Stimulated activated effector memory CD8-positive, alpha-beta T cell treated with anti-CD3 and anti-CD28 coated beads, Interleukin-12 subunit alpha, Interleukin-12 subunit beta, amount 100 ng/mL, for 72 hours (primary cell): Measurements from ENCODE around the gene HAS3.

Experiments
- ATAC-seq: fragments of 150-1000 bp; cut with Tn5 transposase; 2 replicates; pipeline ENCODE4 v1.10.0; 2021
- DNase-seq, 2 donors: peaks; one replicate each; pipeline ENCODE4 v3.0.0; 2021 to 2022; ENCODE audit warnings: low spot score in 2 of 2
- H3K27ac Mint-ChIP-seq: one replicate; pipeline ENCODE4 v1.8.0; 2022; ENCODE audit warnings: mild to moderate bottlenecking, mixed read lengths
- H3K36me3 Mint-ChIP-seq: one replicate; pipeline ENCODE4 v1.8.0; 2022; ENCODE audit warnings: mild to moderate bottlenecking, mixed read lengths
- H3K4me1 Mint-ChIP-seq: one replicate; pipeline ENCODE4 v1.8.0; 2022; ENCODE audit warnings: mixed read lengths
- H3K4me3 Mint-ChIP-seq: one replicate; pipeline ENCODE4 v1.8.0; 2022; ENCODE audit warnings: mild to moderate bottlenecking, mixed read lengths
- H3K9me3 Mint-ChIP-seq: one replicate; pipeline ENCODE4 v1.8.0; 2022; ENCODE audit warnings: mixed read lengths

Gene HAS3

GRCh38 chr16:69083306-69083941 is 22.0 kb upstream of the HAS3 start:
- ATAC-seq (no peak), DNase-seq (no peak)
- peaks cover 4% of the 10 kb centered on the region for H3K4me1 Mint-ChIP-seq
- H3K9me3 Mint-ChIP-seq = no peaks in the 10 kb centered on the region
- no peak overlapping the region for H3K4me3 Mint-ChIP-seq
- no peak overlapping the region for H3K27ac Mint-ChIP-seq
- H3K36me3 Mint-ChIP-seq = peaks cover 10% of the 10 kb centered on the region

DNA sequence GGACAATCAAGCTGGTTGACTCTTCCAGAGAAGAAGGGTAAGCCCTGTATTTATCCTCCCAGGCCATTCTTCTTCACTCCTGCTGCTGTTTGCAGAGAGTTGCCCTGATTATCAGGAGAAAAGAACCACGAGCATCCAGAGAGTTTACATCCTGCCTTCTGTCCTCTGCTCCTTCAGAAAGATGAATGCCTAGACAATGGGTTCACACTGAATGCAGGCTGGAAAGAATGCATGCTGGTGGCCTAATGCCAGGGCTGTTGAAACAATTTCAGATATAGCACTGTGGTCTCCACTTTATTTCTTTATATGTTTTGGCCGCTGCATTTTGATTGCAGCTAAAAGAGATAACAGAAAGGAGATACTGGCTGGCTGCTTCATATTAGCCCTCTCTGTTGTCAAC is 21.2 kb upstream of the HAS3 start:
- H3K4me3 Mint-ChIP-seq = no peak overlapping the region
- DNase-seq (no peak), ATAC-seq (no peak)
- H3K36me3 Mint-ChIP-seq = peaks cover 10% of the 10 kb centered on the region
- peaks cover 12% of the 10 kb centered on the region for H3K4me1 Mint-ChIP-seq
- no peak overlapping the region for H3K27ac Mint-ChIP-seq
- no peaks in the 10 kb centered on the region for H3K9me3 Mint-ChIP-seq

GRCh38 chr16:69085032-69085695 is 20.3 kb upstream of the HAS3 start:
- Mint-ChIP-seq H3K36me3 (peaks cover 10% of the 10 kb centered on the region), H3K27ac (no peak overlapping the region), H3K4me3 (no peak overlapping the region), H3K4me1 (peaks cover 17% of the 10 kb centered on the region), H3K9me3 (no peaks in the 10 kb centered on the region)
- DNase-seq = no peak
- no peak for ATAC-seq

- no peaks in the 10 kb centered on the region for H3K9me3 Mint-ChIP-seq
- no peak for ATAC-seq
- peaks cover 10% of the 10 kb centered on the region for H3K36me3 Mint-ChIP-seq
- peak overlapping the region; percentile 78 for H3K27ac Mint-ChIP-seq
- DNase-seq = no peak
- peaks cover 17% of the 10 kb centered on the region for H3K4me1 Mint-ChIP-seq
- no peak overlapping the region for H3K4me3 Mint-ChIP-seq
Observed at GRCh38 chr16:69087161-69087581, 18.3 kb upstream of the HAS3 start.

GRCh38 chr16:69088684-69089083 is 16.8 kb upstream of the HAS3 start:
- no peak for DNase-seq
- H3K27ac Mint-ChIP-seq = no peak overlapping the region
- no peak for ATAC-seq
- H3K4me3 Mint-ChIP-seq = no peak overlapping the region
- peaks cover 17% of the 10 kb centered on the region for H3K4me1 Mint-ChIP-seq
- H3K36me3 Mint-ChIP-seq = peaks cover 10% of the 10 kb centered on the region
- no peaks in the 10 kb centered on the region for H3K9me3 Mint-ChIP-seq

GRCh38 chr16:69089091-69089910 is 16.2 kb upstream of the HAS3 start:
- H3K27ac Mint-ChIP-seq = peak overlapping the region; percentile 24
- H3K4me3 Mint-ChIP-seq = no peak overlapping the region
- H3K4me1 Mint-ChIP-seq = peaks cover 17% of the 10 kb centered on the region
- H3K9me3 Mint-ChIP-seq = no peaks in the 10 kb centered on the region
- DNase-seq = peak in 1 of 2 donors; percentile 64
- peak; percentile 93 for ATAC-seq
- peaks cover 10% of the 10 kb centered on the region for H3K36me3 Mint-ChIP-seq

DNA sequence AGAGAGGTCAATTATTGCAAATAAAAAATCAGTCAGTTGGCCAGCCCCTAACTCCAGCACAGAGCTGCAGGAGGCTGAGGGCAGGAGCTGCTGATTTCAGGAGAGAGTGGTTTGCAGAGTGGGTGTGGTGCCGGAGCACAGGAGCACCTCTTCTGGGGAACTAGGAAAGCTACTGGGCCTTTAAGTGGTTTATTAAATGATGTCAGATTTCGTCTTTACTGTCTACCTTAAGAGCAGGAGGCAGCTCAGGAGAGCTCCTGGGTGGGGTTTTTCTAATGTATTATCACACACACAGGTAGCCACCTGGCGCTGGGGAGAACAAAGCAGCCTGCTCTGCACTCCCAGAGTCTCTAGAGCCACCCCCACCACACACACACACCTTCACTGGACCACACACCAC is 11.5 kb upstream of the HAS3 start:
- no peaks in the 10 kb centered on the region for H3K9me3 Mint-ChIP-seq
- no peaks in the 10 kb centered on the region for H3K36me3 Mint-ChIP-seq
- DNase-seq (no peak), ATAC-seq (no peak)
- no peak overlapping the region for H3K4me3 Mint-ChIP-seq
- no peak overlapping the region for H3K27ac Mint-ChIP-seq
- peaks cover 8% of the 10 kb centered on the region for H3K4me1 Mint-ChIP-seq

GRCh38 chr16:69094501-69094900 is 11.0 kb upstream of the HAS3 start:
- Mint-ChIP-seq H3K9me3 (no peaks in the 10 kb centered on the region), H3K4me1 (peaks cover 3% of the 10 kb centered on the region), H3K36me3 (no peaks in the 10 kb centered on the region), H3K27ac (no peak overlapping the region), H3K4me3 (no peak overlapping the region)
- no peak for DNase-seq
- ATAC-seq = no peak

DNA sequence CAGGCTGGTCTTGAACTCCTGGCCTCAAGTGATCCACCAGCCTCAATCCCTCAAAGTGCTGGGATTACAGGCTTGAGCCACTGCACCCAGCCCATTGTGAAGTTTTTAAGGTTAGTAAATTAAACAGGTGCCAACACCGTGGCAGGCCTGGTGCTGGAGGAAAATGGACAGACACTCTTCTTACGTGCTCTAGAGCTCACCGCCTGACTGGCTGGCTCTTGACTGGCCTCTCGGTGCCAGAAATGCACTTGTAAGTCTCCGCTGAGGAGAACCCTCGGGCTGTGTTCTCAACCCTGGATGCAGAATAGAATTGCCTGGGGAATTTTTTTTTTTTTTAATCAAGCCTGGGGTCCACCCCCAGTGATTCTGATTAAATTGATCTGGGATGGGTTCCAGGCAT is 10.3 kb upstream of the HAS3 start:
- Mint-ChIP-seq H3K9me3 (no peaks in the 10 kb centered on the region), H3K27ac (no peak overlapping the region), H3K4me3 (no peak overlapping the region), H3K36me3 (no peaks in the 10 kb centered on the region), H3K4me1 (no peaks in the 10 kb centered on the region)
- no peak for DNase-seq
- no peak for ATAC-seq

DNA sequence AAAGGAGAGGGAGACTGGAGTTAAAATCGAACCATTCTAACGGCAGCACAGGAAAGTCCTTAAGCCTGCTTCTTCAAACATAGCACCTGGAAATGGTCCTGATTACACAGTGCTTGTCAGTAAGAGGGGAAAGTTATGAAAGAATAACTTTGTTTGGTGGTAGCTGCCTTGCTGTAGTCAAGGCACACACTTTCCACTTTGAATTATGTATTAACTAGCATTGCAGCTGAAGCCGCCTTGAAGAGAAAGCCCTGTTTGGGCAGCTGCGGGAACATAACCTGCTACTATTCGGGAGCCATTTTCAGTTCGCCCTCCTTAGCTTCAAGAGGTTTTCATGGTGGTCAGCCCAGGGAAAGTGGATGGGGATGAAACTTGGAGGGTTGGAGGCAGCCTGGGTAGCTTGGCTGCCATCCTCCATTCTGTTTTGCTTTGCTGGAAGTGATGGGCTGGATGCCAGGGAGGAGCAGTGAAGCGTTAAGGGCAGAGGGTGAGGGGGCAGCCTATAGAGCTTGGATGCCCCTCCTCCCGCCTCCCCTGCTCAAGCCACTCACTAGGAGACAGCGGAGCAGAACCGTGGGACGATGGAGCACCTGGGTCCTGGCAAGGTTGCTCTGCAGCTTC is 5.3 kb upstream of the HAS3 start:
- ATAC-seq = no peak
- Mint-ChIP-seq H3K4me3 (no peak overlapping the region), H3K27ac (no peak overlapping the region), H3K36me3 (no peaks in the 10 kb centered on the region), H3K9me3 (no peaks in the 10 kb centered on the region), H3K4me1 (peaks cover 1% of the 10 kb centered on the region)
- DNase-seq = no peak

DNA sequence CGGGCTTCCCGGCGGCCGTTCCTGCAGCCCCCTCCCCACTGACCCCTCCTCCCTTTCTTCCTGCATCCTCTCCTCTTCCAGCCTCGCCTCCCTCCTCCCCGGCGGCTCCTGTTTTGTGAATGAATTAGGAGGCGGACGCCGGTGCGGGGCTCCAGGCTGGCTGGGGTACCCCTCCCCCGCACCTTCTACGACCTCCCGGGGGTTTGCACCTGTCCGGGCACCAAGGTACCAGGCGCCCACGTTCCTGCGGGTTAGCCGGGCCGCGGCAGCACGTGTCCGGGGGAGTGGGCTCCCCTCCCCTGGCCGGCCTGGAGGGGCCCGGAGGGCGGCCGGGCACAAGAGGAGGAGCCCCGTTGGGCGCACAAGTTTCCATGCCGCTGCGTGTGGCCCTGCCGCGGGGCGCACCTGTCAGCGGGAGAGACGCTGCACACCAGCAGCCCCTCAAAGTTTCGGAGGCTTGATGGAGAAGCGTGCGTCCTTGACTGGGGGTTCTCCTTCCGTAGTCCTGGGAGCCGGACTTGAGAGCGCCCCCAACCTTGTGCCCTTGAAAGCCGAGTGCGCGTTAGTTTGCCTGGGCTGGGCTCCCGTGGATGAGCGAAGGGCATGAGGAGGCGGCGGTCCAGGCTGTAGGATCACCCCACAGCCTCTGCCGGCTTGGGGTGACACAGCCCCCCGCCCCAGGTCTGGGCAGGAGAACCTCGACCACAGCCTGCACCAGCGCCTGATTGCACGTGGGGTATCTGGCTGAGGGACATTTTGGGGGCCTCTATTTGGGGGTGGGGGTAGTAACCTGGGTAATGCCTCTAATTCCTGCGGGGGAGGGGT is 1.2 kb downstream of the HAS3 start:
- ATAC-seq = peak; percentile 22
- no peak overlapping the region for H3K27ac Mint-ChIP-seq

GRCh38 chr16:69107316-69107962 is 2.0 kb downstream of the HAS3 start:
- H3K4me3 Mint-ChIP-seq = peak overlapping the region; percentile 82
- peaks cover 31% of the 10 kb centered on the region for H3K4me1 Mint-ChIP-seq
- DNase-seq = no peak
- H3K36me3 Mint-ChIP-seq = peaks cover 13% of the 10 kb centered on the region
- no peak overlapping the region for H3K27ac Mint-ChIP-seq
- ATAC-seq = no peak
- H3K9me3 Mint-ChIP-seq = no peaks in the 10 kb centered on the region

More for the DNA sequence above, 1.2 kb downstream of the HAS3 start:
- H3K9me3 Mint-ChIP-seq = no peaks in the 10 kb centered on the region
- peak overlapping the region; percentile 82 for H3K4me3 Mint-ChIP-seq
- H3K4me1 Mint-ChIP-seq = peaks cover 31% of the 10 kb centered on the region
- peaks cover 12% of the 10 kb centered on the region for H3K36me3 Mint-ChIP-seq
- peak in 1 of 2 donors; percentile 58 for DNase-seq

DNA sequence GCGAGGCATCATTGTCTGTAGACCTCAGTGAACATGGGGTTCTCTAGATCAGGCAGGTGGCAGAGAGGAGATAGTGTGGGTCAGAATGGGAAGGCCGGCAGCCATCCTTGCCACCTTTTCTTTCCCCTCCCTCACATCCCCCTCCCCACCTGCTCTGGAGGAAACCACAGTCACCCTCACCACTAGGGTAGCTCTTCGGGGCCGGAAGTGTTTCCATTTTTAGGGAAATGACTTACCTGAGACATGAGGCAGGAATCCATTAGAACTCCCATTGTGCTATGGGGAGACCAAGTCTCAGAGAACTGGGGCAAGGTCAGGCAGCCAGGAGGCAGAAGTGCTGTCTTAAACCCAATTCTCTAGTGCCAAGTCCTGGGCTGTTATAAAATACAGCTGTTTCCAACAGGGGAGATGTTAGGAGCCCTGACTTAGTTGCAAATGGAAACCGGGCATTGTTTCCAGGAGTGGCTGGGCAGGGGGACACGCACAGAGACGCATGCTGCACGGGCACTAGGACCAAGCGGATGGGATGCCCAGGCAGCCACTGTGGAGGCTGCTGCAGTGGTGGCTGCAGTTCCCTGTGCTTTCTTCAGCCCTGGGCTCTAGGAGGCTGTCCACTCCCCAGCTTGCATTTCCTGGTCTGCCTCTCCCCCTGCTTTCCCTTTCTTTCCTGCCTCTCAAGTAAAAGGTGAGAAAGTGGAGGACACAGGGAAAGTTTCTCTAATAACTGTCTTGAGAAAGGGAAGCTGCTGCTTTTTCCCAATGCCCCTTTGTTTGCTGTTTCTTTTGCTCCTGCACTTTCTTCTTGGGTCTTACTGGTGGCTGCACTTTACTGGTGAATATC is 2.8 kb downstream of the HAS3 start:
- H3K4me1 Mint-ChIP-seq = peaks cover 36% of the 10 kb centered on the region
- peaks cover 21% of the 10 kb centered on the region for H3K36me3 Mint-ChIP-seq
- H3K4me3 Mint-ChIP-seq = no peak overlapping the region
- ATAC-seq (no peak), DNase-seq (no peak)
- no peaks in the 10 kb centered on the region for H3K9me3 Mint-ChIP-seq
- H3K27ac Mint-ChIP-seq = no peak overlapping the region

DNA sequence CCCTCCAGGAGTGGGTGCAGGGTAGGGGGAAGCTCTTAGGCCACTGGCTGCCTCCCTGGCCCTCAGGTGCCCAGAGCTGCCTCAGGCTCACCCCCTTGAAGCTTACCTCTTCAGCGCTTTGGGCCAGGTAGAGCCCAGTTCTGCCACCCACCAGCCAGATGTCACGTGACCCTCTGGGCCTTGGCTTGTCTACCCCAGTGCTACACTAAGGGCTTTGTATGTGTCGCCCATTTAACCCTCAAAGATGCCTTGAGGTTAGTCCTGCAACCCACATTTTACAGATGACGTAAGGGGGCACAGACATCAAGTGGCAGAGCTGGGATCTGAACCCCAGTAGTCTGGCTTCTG is 3.4 kb downstream of the HAS3 start:
- ATAC-seq = no peak
- peaks cover 39% of the 10 kb centered on the region for H3K4me1 Mint-ChIP-seq
- no peak overlapping the region for H3K4me3 Mint-ChIP-seq
- H3K9me3 Mint-ChIP-seq = no peaks in the 10 kb centered on the region
- no peak for DNase-seq
- H3K36me3 Mint-ChIP-seq = peaks cover 24% of the 10 kb centered on the region
- H3K27ac Mint-ChIP-seq = no peak overlapping the region
